Medulla oblongata (tissue), 1 donor: ENCODE data around the gene ROMO1.
"Not testable (repeated sequence)": the region's sequence is repeated elsewhere in the genome, so short reads cannot be mapped to it uniquely, and the experiment has no call there.

Experiments used
- DNase-seq: peaks from one replicate; pipeline ENCODE4 v3.0.0-alpha.2; 2015; ENCODE audit errors: extremely low spot score

Gene ROMO1

GRCh38 chr20:35681960-35682359, 17.2 kb upstream of the ROMO1 start:
- DNase-seq: no peak

GRCh38 chr20:35685368-35685767, 13.8 kb upstream of the ROMO1 start:
- DNase-seq: not testable (repeated sequence)

- not testable (repeated sequence) for DNase-seq
These were observed 12.3 kb upstream of the ROMO1 start for GRCh38 chr20:35686872-35687271.

- no peak for DNase-seq
These were observed 8.9 kb upstream of the ROMO1 start for GRCh38 chr20:35690265-35690664.

GRCh38 chr20:35695245-35695749, 3.9 kb upstream of the ROMO1 start:
- DNase-seq: no peak

GRCh38 chr20:35695978-35696377, 3.2 kb upstream of the ROMO1 start:
- DNase-seq: no peak

GRCh38 chr20:35697696-35698297, 1.4 kb upstream of the ROMO1 start:
- DNase-seq: no peak

GRCh38 chr20:35698298-35699126, 693 bp upstream of the ROMO1 start:
- no peak for DNase-seq

GRCh38 chr20:35699957-35700624, 886 bp downstream of the ROMO1 start:
- no peak for DNase-seq

- no peak for DNase-seq
These were observed 1.5 kb downstream of the ROMO1 start for GRCh38 chr20:35700625-35701148.

- no peak for DNase-seq
These were observed 3.0 kb downstream of the ROMO1 start for GRCh38 chr20:35702051-35702823.

- no peak for DNase-seq
These were observed 3.9 kb downstream of the ROMO1 start for GRCh38 chr20:35702824-35703695.

GRCh38 chr20:35704514-35705261, 5.5 kb downstream of the ROMO1 start:
- no peak for DNase-seq

GRCh38 chr20:35705894-35706293, 6.7 kb downstream of the ROMO1 start:
- not testable (repeated sequence) for DNase-seq

GRCh38 chr20:35706591-35707529, 7.7 kb downstream of the ROMO1 start:
- not testable (repeated sequence) for DNase-seq

- DNase-seq: no peak
These were observed 9.3 kb downstream of the ROMO1 start for GRCh38 chr20:35708502-35708901.

- no peak for DNase-seq
These were observed 10.1 kb downstream of the ROMO1 start for GRCh38 chr20:35709259-35709658.

GRCh38 chr20:35710039-35710438, 10.8 kb downstream of the ROMO1 start:
- DNase-seq: no peak
